ENCODE data around the gene TERB1.

The TERB1 gene

GRCh38 chr16:66832661-66833305 lies 31.4 kb upstream of the TERB1 start (continued):
- TF ChIP-seq ZNF677 (tag by site-specific recombination; IDR thresholded peaks at IDR 0.05) (no peak), RBAK (tag by site-specific recombination; IDR thresholded peaks at IDR 0.05) (no peak), ZNF660 (tag by site-specific recombination; IDR thresholded peaks at IDR 0.05) (0 out of 2 replicates have a peak, but pooled peaks have one; percentile 62), PRDM10 (tag by site-specific recombination; IDR thresholded peaks at IDR 0.05) (peak; percentile 78), ZNF140 (tag by site-specific recombination; IDR thresholded peaks at IDR 0.05) (no peak), ZNF157 (tag by site-specific recombination; IDR thresholded peaks at IDR 0.05) (no peak), GFI1B (tag by site-specific recombination; IDR thresholded peaks at IDR 0.05) (no peak), ZNF366 (tag by site-specific recombination; conservative IDR thresholded peaks at IDR 0.05) (peak; percentile 59), ZNF707 (tag by site-specific recombination; IDR thresholded peaks at IDR 0.05) (no peak), ZNF423 (tag by site-specific recombination; IDR thresholded peaks at IDR 0.05) (no peak), ZNF311 (tag by site-specific recombination; IDR thresholded peaks at IDR 0.05; ENCODE audit: borderline replicate concordance) (no peak), ZNF623 (tag by site-specific recombination; IDR thresholded peaks at IDR 0.05) (no peak), ZNF571 (tag by site-specific recombination; IDR thresholded peaks at IDR 0.05) (no peak), ZNF394 (tag by site-specific recombination; IDR thresholded peaks at IDR 0.05; ENCODE audit: borderline replicate concordance) (peak; percentile 35; the same call in 1 of the 2 replicates), ATF2 (tag by site-specific recombination; IDR thresholded peaks at IDR 0.05; ENCODE audit: low read depth) (peak; percentile 6; the same call in 1 of the 2 replicates), ZNF341 (tag by site-specific recombination; IDR thresholded peaks at IDR 0.05; ENCODE audit: low read depth) (no peak), ZNF654 (tag by site-specific recombination; IDR thresholded peaks at IDR 0.05; ENCODE audit: low read depth) (no peak), ZNF239 (tag by site-specific recombination; IDR thresholded peaks at IDR 0.05) (no peak), SP2 (tag by site-specific recombination; IDR thresholded peaks at IDR 0.05) (no peak), ZNF621 (tag by site-specific recombination; IDR thresholded peaks at IDR 0.05) (no peak), ZBTB8A (tag by site-specific recombination; IDR thresholded peaks at IDR 0.05) (no peak), ZNF2 (tag by site-specific recombination; IDR thresholded peaks at IDR 0.05) (no peak), KLF8 (tag by site-specific recombination; IDR thresholded peaks at IDR 0.05) (no peak), GLIS2 (tag by site-specific recombination; IDR thresholded peaks at IDR 0.05) (no peak), ZNF747 (tag by site-specific recombination; IDR thresholded peaks at IDR 0.05) (no peak), ZNF174 (tag by site-specific recombination; IDR thresholded peaks at IDR 0.05) (no peak), ZNF561 (tag by site-specific recombination; IDR thresholded peaks at IDR 0.05; ENCODE audit: borderline replicate concordance) (0 out of 2 replicates have a peak, but pooled peaks have one; percentile 29), ZNF10 (tag by site-specific recombination; IDR thresholded peaks at IDR 0.05) (peak; percentile 16; the same call in 1 of the 2 replicates)
- TF ChIP-seq, protein P1, sequence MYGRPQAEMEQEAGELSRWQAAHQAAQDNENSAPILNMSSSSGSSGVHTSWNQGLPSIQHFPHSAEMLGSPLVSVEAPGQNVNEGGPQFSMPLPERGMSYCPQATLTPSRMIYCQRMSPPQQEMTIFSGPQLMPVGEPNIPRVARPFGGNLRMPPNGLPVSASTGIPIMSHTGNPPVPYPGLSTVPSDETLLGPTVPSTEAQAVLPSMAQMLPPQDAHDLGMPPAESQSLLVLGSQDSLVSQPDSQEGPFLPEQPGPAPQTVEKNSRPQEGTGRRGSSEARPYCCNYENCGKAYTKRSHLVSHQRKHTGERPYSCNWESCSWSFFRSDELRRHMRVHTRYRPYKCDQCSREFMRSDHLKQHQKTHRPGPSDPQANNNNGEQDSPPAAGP (tag by site-specific recombination; IDR thresholded peaks at IDR 0.05) = no peak
- TF ChIP-seq, protein P2, sequence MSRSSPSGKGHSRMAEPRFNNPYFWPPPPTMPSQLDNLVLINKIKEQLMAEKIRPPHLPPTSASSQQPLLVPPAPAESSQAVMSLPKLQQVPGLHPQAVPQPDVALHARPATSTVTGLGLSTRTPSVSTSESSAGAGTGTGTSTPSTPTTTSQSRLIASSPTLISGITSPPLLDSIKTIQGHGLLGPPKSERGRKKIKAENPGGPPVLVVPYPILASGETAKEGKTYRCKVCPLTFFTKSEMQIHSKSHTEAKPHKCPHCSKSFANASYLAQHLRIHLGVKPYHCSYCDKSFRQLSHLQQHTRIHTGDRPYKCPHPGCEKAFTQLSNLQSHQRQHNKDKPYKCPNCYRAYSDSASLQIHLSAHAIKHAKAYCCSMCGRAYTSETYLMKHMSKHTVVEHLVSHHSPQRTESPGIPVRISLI (tag by site-specific recombination; IDR thresholded peaks at IDR 0.05) = no peak
- TF ChIP-seq, protein P3, sequence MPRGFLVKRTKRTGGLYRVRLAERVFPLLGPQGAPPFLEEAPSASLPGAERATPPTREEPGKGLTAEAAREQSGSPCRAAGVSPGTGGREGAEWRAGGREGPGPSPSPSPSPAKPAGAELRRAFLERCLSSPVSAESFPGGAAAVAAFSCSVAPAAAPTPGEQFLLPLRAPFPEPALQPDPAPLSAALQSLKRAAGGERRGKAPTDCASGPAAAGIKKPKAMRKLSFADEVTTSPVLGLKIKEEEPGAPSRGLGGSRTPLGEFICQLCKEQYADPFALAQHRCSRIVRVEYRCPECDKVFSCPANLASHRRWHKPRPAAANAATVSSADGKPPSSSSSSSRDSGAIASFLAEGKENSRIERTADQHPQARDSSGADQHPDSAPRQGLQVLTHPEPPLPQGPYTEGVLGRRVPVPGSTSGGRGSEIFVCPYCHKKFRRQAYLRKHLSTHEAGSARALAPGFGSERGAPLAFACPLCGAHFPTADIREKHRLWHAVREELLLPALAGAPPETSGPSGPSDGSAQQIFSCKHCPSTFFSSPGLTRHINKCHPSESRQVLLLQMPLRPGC (tag by site-specific recombination; IDR thresholded peaks at IDR 0.05) = no peak
- TF ChIP-seq, protein P4, sequence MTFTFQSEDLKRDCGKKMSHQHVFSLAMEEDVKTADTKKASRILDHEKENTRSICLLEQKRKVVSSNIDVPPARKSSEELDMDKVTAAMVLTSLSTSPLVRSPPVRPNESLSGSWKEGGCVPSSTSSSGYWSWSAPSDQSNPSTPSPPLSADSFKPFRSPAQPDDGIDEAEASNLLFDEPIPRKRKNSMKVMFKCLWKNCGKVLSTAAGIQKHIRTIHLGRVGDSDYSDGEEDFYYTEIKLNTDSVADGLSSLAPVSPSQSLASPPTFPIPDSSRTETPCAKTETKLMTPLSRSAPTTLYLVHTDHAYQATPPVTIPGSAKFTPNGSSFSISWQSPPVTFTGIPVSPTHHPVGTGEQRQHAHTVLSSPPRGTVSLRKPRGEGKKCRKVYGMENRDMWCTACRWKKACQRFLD (tag by site-specific recombination; IDR thresholded peaks at IDR 0.05) = no peak

Data from HEK293 (cell line).